HuH-7 (cell line): ENCODE data around the gene RELB.

Experiments
- DNase-seq: peaks from one replicate; pipeline ENCODE4 v3.0.0; 2011; ENCODE audit warnings: low spot score

RELB gene

DNA sequence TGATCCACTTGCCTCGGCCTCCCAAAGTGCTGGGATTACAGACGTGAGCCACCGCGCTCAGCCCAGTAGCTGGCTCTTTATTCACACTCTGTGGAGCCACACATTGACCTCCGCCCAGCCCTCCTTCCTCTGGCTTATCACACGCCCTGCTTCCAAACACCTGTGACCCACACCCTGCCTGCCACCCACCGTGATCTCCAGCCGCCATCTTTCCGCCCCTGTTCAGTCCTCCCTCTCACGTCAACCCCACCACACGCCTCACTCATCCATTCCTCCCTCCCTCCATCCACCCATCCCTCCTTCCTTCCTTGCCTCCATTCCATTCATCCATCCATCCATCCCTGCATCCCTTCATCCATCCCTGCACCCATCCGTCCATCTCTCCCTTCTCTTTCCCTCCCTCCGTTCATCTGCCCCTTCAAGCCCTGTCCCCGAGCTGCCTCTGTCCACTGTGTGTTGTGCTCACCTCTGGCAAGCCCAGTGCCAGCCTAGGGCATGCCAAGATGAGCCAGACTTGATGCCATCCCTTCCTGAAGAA is 57.4 kb downstream of the RELB start:
- no peak for DNase-seq

DNA sequence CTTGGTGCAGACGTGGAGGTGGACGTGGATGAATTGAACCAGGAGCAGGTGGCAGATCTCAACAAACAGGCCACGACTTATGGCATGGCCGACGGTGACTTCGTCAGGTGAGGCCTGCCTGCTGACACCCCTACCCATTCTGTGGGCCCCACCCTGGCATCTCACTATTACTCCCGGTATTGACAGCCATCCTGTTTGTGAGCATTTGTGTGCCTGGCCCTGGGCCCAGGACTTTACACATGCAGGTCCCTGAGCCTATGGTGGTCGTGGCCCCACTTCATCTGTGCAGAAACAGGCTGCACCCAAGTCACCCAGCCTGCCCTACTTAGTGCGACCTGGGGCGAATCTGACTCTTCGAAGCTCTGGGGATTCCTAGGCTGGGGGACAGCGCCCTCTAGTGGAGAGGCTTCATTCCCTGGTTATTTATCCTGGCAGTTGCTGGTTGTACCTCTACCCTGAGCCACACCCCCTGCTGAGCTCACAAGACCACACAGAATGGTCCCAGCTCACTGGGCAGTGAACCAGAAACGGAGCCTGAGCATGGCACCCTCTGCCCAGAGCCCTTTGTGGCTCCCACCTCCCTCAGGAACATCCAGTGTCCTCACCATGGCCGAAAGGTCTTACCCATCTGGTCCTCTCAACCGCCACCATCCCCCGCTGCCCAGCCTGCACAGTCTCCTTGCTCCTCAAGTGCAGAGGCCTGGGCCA is 58.1 kb downstream of the RELB start:
- peak; percentile 91 for DNase-seq

DNA sequence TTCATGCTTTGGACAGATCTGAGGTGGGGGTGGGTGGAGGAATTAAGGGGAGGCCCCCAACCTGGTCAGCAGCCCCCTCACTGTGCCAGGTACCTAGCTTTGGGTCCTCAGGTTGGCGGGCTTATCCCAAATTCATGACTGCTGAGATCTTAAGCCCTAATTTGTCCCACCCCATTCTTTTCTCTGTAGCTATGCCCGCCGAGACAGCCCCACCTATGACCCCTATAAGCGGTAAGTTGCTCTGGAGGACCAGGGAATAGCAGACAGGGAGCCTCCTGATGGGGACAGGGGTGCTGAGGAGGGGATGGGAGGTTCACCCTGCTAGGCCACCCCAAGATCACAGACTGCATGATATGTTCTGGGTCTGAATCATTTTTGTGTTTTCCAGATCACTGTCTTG is 60.7 kb downstream of the RELB start:
- DNase-seq = no peak

DNA sequence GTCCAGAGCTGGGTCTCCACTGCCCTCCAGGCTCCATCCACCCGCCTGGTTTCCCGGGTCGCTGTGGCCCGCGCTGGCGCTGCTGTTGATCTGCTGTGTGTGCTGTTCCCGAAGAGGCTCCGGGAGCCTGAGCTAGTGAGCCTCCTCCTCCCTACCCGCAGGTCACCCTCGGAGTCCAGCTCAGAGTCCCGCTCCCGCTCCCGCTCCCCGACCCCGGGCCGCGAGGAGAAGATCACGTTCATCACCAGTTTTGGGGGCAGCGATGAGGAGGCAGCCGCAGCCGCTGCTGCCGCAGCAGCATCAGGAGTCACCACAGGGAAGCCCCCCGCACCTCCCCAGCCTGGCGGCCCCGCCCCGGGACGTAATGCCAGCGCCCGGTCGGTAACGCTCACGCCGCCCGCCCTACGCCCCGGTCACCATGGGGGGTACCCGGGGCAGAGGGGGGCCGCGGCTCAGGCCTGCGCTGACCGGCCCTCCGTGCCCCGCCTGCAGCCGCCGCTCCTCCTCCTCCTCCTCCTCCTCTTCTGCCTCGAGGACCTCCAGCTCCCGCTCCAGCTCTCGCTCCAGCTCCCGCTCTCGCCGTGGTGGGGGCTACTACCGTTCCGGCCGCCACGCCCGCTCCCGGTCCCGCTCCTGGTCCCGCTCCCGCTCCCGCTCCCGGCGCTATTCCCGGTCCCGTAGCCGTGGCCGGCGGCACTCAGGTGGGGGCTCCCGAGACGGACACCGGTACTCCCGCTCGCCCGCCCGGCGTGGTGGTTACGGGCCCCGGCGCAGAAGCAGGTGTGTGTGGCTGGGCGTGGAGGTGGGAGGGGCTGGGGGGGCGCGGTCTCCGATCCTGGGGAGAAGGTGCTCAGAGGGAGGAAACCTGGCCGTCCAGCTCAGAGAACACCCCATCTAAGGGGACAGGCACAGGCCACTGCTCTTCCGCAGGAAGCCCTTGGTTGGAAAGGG is 62.9 kb downstream of the RELB start:
- no peak for DNase-seq

DNA sequence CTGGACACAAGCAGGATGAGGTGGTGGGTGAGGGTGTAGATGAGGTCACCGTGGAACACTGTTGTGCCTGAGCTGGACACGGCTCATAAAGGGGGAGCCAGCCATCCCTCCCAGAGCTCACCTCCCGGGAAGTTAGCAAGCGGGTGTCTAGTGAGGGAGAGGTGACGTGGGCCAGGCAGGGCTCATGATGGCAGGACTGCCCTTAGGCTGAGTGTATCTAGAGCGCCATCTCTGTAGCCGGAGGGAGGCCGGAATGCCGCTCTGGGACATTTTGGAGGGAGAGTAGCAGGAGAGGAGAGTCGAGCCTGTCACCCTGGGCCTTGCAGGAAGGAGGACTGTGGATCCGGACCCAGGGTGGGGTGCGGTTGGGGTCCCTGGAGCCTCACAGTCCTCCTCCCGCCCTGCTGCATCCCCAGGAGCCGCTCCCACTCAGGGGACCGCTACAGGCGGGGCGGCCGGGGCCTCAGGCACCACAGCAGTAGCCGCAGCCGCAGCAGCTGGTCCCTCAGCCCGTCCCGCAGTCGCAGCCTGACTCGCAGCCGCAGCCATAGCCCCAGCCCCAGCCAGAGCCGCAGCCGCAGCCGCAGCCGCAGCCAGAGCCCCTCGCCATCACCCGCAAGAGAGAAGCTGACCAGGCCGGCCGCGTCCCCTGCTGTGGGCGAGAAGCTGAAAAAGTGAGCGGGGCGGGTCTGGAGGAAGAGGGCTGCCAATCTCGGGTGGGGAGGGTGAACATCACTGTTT is 65.8 kb downstream of the RELB start:
- DNase-seq = no peak

DNA sequence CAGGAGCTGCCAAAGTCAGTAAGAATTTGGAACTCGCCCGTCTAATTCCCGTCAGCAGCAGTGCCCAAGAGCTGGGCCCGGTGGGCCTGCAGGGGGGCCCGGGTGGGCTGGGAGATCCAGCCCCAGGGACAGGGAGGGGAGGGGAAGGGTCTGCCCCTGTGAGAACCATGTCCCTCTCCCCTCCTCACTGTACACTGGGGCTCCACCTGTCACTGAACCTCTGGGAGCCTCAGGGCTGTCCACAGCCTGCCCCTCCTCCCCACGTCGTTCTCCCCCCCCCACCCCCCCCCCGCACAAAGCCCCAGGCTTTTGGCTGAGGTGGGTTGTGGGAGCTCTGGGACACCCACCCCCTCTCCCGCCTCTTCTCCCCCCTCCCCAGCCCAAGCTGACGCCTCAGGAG is 66.8 kb downstream of the RELB start:
- DNase-seq = no peak

DNA sequence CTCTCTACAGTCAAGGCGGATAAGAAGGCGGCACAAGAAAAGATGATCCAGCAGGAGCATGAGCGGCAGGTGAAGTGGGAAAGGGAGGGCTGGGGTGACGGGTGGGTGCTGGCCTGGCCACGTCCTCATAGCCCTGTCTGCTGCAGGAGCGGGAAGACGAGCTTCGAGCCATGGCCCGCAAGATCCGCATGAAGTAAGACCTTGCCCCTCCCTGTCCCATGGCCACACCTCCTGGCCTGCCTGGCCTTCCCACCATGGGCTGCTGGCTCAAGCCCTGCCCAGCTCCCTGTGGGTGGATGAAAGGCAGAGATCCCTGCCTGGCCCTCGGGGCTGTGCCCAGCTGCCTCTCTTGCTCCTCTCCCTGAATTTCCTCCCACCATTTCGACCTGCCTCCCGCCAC is 67.8 kb downstream of the RELB start:
- no peak for DNase-seq

DNA sequence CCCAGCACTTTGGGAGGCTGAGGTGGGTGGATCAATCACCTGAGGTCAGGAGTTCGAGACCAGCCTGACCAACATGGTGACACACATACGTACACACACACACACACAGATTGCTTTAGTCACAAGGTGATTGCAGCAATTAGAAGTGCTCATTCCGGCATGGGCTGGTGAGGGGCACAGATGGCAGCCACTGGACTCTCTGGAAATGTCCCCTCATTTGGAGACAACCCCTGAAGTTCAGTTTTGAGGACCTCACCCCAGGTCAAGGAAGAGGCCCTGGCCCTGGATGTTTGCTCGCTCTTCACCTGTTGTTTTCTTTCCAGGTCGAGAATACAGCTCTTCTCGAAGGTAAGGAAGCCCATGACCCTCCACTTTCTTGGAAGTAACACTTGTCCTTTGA is 69.0 kb downstream of the RELB start:
- no peak for DNase-seq

DNA sequence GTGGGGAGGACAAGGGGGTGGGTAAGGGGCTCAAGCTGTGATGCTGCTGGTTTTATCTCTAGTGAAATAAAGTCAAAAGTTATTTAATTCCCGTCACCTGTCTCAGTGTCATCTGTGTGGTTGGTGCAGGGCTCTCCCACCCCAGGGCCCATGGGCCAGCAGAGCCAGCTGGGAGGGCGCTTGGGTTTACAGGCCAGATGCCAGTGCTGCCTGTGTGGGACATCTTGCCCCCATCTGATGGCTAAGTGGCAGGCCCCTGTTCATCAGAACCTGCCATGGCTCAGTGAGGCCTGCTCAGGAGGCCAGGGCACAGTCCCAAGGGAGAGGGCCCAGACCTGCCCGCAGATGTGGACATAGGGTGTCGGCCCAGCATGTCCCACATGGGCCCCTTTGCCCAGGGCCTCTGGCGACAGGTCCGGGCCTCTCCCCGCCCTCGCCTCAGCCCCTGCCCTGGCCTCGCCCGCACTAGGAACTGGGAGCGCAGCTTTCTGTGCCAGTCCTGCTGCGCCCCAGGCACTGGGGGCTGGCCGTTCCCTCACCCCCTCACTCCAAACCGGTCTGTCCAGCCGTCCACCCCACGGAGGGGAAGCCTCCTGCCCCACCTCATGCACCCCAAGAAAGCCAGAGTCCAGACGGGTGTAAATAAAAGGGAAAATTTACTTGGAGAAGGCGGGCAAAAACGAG is 69.7 kb downstream of the RELB start:
- DNase-seq = no peak

DNA sequence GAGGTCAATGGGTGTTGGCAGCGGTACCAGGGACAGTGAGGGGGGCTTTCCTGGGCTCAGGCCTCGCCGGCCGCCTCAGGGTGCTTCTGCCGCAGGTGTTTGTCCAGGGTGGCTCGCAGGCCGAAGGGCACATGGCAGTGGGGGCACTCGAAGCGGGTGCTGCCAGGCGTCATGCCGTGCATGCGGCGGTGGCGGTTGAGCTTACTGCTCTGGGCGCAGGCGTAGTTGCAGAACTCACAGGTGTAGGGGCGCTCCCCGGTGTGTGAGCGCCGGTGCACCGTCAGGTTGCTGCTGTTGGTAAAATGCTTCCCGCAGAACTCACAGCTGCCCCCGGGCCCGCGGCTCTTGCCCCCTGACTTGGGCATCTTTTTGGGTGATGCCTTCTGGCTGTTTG is 70.3 kb downstream of the RELB start:
- no peak for DNase-seq

DNA sequence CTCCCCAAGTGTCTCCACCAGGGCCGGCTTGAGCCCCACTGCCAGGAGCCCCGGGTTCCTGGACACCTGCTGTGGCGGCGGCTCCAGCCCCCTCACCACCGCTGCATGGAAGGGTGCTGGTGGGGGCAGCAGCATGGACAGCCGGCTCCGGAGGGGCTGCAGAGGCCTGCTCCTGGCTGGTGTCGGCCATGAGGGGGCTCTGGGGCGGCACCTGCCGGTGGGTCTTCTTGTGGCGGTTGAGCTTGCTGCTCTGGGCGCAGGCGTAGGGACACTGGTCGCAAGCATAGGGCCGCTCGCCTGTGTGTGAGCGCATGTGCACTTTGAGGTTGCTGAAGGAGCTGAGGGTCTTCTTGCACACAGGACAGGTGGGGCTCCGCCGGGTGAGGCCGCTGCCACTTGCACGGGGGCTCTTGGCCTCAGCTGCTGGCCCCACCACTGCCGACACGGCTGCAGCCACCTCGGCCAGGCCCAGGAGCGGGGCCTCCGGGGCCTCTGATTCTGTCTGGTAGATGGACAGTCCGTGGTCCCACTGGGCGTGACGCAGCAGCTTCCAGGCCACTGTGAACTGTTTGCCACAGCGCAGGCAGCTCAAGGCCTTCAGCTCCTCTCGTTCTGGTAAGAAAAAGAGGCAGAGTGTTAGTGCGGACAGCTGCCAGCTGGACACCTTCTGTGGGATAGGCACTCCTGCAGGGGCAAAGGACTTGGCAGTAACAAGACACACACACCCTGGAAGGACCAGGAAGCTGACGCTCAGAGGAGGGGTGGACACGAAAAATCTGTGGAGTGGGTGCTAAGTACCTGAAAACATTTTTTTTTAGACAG is 70.9 kb downstream of the RELB start:
- DNase-seq = no peak

DNA sequence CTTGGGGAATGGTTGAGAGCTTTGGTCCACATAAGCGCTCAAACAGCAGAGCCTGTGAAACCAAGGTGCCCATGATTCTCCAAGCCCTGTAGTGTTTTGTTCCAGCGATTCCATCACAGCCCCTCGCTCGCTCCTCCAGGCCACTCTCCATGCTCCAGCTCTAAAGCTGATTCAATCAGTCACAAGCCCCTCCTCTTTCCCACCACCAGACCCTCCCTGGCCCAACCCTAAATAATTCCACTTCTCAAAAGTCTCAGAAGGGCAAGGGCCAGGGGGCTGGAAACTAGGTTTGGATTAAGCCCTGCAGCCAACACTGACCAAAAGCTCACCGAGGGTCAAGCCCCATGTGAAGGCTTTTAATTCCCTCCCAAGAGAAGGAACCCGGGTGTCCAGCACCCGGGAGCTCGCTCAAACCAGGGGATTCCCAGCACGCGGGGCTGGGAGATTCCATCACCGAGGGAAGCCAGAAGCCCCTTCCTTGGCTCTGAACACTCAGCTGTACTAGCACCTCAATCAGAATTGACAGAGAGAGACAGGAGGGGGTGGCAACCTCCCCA is 73.6 kb downstream of the RELB start:
- no peak for DNase-seq

DNA sequence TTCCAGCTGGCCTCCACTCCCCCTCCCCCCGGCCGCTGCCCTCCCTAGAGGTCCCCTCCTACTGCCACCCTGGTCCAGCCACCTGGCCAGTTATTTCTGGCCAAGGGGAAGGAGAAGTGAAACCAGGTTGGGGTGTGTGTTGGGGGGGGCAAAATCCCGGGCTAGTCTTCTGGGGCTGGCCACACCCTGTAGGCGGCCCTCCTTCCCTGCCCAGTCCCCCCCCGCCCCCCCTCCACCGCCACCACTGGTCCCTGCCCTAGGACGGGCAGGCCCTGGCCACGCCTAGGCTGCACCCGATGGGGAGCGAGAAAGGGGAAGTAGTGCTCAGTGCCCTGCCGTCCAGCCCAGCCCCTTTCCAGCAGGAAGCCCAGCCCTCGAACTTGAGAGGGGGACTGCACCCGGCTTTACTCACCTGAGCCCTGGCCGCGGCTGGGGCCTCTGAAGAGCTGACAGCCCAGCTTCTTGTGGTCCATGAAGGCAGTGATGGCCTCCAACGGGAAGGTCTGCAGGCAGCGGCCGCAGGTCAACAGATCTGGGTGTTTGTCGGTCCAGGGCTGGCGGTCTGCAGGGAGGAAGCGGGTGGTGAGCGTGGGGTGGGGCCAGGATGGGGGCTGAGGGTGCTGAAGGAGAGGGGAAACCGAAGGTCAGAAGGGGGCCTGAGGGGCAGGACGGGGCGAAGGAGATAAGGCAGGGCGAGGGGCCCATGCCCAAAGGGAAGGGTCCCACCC is 74.2 kb downstream of the RELB start:
- DNase-seq = peak; percentile 81

DNA sequence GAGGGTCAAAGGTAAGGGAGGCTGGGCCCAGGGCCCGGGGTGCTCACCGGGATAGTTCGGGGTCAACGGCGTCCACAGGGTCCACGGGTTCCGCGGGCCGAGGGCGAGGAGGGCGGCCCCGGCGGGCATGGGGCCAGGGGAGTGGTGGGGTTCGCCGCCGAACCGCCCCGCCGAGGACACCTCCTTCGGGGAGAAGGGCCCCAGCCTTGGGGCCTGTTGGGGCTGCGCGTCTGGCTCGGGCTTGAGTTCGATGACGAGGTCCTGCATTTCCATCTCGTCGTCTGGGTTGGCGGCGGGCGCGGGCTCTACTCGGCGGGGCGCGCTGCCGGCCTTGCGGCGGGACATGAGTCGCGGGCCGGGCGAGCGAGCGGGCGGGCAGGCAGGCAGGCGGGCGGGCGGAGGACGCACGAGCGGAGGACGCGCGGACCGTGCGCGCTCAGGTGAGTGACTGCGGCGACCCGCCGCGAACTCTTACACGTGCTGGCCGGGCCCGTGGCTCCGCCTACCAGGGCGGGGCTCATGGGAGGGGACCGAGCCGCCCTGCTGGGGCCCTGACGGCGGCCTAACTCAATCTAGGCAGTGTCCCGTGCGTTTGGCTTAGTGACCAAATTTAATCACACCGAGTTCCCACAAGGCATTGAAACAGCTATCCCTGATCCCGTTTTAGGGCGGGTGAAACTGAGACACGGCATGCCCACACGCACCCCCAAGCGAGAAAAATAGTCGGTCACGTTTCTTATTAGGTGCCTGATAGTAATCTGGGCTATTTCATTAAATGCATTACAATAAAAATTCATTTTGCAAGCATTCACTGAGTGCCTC is 75.0 kb downstream of the RELB start, which contains the start of gene ZNF296:
Gene ZNF296 (minus strand): TSS at position 450 of the 822 bp plus-strand sequence. CDS start 105 bp downstream, at position 345.
- peak; percentile 96 for DNase-seq

DNA sequence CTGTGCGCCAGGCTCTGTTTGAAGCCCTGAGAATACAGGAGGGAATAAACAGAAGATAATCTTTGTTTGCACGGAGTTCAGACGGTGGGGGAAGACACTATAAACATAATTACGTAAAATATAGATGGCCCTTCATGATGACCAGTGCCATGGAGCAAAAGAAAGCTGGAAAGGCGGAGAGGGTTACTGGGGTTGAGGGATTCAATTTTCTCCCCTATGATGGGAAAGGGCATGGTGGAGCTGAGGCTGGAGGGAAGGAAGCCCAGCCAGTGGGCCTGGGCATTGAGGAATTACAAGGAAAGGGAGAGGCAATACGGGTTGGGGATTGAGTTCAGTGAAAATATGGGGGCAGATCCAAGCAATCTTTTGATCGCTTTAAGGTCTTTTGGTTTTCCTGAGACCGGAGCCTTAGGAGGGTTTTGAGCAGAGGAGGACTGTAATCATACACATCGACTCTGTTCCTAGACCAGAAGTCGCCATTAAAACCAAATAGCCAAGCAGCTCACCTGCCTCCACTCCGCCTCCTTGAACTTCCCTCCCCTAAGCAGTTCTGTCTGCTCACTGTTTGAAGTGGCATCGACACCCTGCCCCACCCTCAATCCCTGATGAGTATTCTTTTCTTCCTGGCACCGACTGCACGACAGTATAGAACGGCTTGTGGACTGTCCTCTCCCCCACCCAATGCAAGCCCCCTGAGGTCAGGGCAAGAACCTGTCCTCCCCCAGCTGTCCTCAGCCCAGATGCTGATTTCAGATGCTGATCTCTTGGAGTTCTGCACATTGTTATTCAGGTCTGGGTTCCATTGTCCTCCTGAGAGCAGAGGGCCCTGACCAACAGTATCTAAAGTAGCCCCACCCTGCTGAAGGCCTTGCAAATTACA is 75.8 kb downstream of the RELB start:
- DNase-seq = no peak

DNA sequence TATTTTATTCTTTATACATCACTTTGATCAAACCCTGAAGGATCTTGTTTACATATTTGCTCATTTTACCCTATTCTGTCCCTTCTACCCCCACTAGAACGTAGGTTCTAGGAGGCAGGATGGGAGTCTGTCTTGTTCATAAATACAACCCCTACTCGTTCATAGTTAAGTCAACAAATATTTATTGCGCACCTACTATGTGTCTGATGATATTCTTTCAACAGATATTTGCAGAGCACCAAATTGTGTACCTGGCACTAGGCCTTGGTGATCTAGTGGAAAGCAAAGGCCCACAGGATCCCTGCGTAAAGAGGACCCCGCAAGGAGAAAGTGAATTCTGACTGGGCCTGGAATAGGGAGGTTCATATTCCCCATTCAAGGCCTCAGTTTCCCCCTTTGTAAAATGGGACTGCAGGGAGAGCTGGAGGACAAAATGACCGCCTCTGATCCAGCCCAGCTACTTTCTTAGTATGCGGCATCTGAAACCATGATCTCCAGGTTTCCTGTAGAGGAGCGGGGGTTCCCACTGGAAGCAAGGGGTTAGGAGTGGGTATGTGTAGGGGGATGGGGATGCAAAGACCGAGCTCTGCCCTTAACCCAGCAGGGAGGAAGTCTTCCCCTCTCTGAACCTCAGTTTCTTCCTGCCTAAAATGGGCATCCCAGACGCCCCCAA is 77.3 kb downstream of the RELB start:
- DNase-seq = no peak
